ENCODE results near the gene AGFG1.

DNA sequence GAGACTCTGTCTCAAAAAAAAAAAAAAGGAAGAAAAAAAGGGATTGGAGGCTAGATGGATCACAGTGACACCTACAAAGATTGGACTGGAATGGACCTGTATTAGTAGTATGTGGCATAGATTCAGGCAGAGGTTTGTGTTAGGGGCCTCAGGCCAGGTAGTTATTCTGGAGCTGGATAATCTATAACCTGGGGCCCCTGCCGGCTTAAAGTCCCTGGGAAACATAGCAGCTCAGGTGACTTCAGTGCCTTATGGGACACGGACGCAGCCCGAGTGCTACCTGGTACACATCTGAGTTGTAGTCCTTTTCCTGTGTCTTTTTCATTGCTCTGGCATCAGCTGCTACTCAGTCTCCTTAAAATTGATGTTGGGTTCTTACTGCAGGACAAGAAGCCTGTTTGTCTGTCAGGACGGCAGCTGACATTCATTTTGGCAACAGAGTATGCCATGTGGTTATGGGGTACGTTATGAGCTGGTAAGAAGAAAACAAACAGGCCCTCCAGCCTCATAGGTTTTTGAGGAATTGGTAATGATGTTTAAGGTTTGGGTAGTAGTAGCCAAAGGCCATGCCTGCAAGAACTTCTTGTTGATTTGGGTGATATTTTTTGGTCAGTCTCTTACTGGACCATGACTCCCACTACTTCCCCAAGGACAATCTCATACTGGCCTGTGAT, 27.8 kb downstream of the AGFG1 start:
- TF ChIP-seq CTCF (IDR thresholded peaks at IDR 0.05), result no peak
- no peak for TF ChIP-seq EZH2 (IDR thresholded peaks at IDR 0.05; ENCODE audit: borderline replicate concordance, insufficient read depth, low read depth, low read length, poor library complexity, severe bottlenecking)

Measured in B cell (primary cell).